B cell (primary cell): Measurements from ENCODE around the gene NCAPG. TPM values are rescaled to one million over a fixed set of nuclear protein-coding genes. Genes with fewer than 3 reads are reported as not detected.

Source experiments
- ATAC-seq: fragments of 200-7000 bp; cut with Tn5 transposase; one replicate; pipeline ENCODE4 v1.10.0; 2021; ENCODE audit warnings: low read depth, mild to moderate bottlenecking, moderate number of reproducible peaks, moderate library complexity
- CTCF ChIA-PET: fragments of 350-600 bp; sonication (Branson Sonifier 250); formaldehyde crosslinking; loops from one replicate; lab custom pipeline; 2021; ENCODE audit warnings: antibody characterized with exemption, inconsistent platforms; lab: Charles Lee
- POLR2A ChIA-PET: fragments of 350-600 bp; sonication (Branson Sonifier 250); formaldehyde crosslinking; loops from one replicate; lab custom pipeline; 2021; ENCODE audit warnings: antibody characterized with exemption; lab: Charles Lee
- DNase-seq: peaks from one replicate; pipeline ENCODE4 v3.0.0; 2013
- H2AFZ ChIP-seq: 2 replicates; pipeline ENCODE4 v1.6.1; 2012; ENCODE audit warnings: mild to moderate bottlenecking, low read depth, low read length; ENCODE audit not compliant: insufficient read depth, poor library complexity, severe bottlenecking
- H3K27ac ChIP-seq, 2 donors: 1 replicate in 1 of 2; 2 replicates in 1 of 2; pipeline ENCODE4 v1.5.1; 2012 to 2013; ENCODE audit warnings: low read length in 2 of 2, mild to moderate bottlenecking in 2 of 2, moderate library complexity in 1 of 2
- H3K27me3 ChIP-seq, 4 experiments: fragments of 200-600 bp in 1 of 4; sonication (generic) in 1 of 4; replicated peaks in 1 of 4; 1 replicate in 2 of 4; 2 replicates in 2 of 4; pipeline versions ENCODE4 v1.6.1 to v1.7.0; 2013 to 2016; ENCODE audit warnings: low read length in 3 of 4, mild to moderate bottlenecking in 2 of 4, mixed read lengths in 1 of 4, moderate library complexity in 1 of 4; ENCODE audit not compliant: insufficient read depth in 4 of 4, control insufficient read depth in 3 of 4; ENCODE audit errors: control extremely low read depth in 1 of 4
- H3K36me3 ChIP-seq, 2 experiments: replicated peaks in 1 of 2; 1 replicate in 1 of 2; 2 replicates in 1 of 2; pipeline versions ENCODE4 v1.6.1 to v1.7.1; 2013; ENCODE audit warnings: low read length in 1 of 2; ENCODE audit not compliant: insufficient read depth in 2 of 2, control insufficient read depth in 1 of 2; ENCODE audit errors: control extremely low read depth in 1 of 2, extremely low read depth in 1 of 2
- H3K4me1 ChIP-seq, 2 donors: fragments of 200-600 bp in 1 of 2; sonication (generic) in 1 of 2; 1 replicate in 1 of 2; 2 replicates in 1 of 2; pipeline versions ENCODE4 v1.5.1 to v1.6.1; 2013 to 2017; ENCODE audit warnings: low read length in 2 of 2; ENCODE audit not compliant: control insufficient read depth in 2 of 2, insufficient read depth in 2 of 2
- H3K4me2 ChIP-seq: replicated peaks from 2 replicates; pipeline ENCODE3; 2012; ENCODE audit warnings: mild to moderate bottlenecking, low read depth, low read length; ENCODE audit not compliant: poor library complexity, severe bottlenecking
- H3K4me3 ChIP-seq, 5 experiments: fragments of 200-600 bp in 1 of 5; sonication (generic) in 1 of 5; 1 replicate in 3 of 5; 2 replicates in 2 of 5; pipeline versions ENCODE4 v1.5.1 to v1.7.0; 2011 to 2016; ENCODE audit warnings: low read length in 4 of 5, mild to moderate bottlenecking in 4 of 5, low read depth in 2 of 5, control low read depth in 1 of 5, moderate library complexity in 1 of 5; ENCODE audit not compliant: insufficient read depth in 1 of 5; ENCODE audit errors: control extremely low read depth in 1 of 5, extremely low read depth in 1 of 5
- H3K79me2 ChIP-seq: fragments of 200-600 bp; sonication (generic); one replicate; pipeline ENCODE4 v1.6.0; 2016; ENCODE audit warnings: low read length; ENCODE audit not compliant: control insufficient read depth, insufficient read depth
- H3K9ac ChIP-seq: fragments of 200-600 bp; sonication (generic); 2 replicates; pipeline ENCODE4 v1.6.1; 2017; ENCODE audit warnings: mild to moderate bottlenecking, low read length, moderate library complexity
- H3K9me3 ChIP-seq, 3 donors: one replicate each; pipeline versions ENCODE4 v1.6.1 to v1.7.1; 2013; ENCODE audit warnings: low read length in 2 of 3; ENCODE audit not compliant: control insufficient read depth in 2 of 3, insufficient read depth in 1 of 3; ENCODE audit errors: control extremely low read depth in 1 of 3
- H4K20me1 ChIP-seq: 2 replicates; pipeline ENCODE4 v1.6.0; 2012; ENCODE audit warnings: mild to moderate bottlenecking, low read length; ENCODE audit not compliant: insufficient read depth, control insufficient read depth, poor library complexity, severe bottlenecking
- H3K27ac Mint-ChIP-seq: one replicate; pipeline ENCODE4 v1.8.0; 2021; ENCODE audit warnings: mixed read lengths
- H3K27me3 Mint-ChIP-seq: one replicate; pipeline ENCODE4 v1.8.0; 2021; ENCODE audit warnings: mixed read lengths
- H3K4me1 Mint-ChIP-seq: one replicate; pipeline ENCODE4 v1.8.0; 2021; ENCODE audit warnings: mixed read lengths
- H3K4me3 Mint-ChIP-seq: one replicate; pipeline ENCODE4 v1.8.0; 2021; ENCODE audit warnings: mixed read lengths
- H3K9me3 Mint-ChIP-seq: one replicate; pipeline ENCODE4 v1.8.0; 2022; ENCODE audit warnings: mixed read lengths; ENCODE audit not compliant: insufficient read depth
- EZH2 ChIP-seq: IDR thresholded peaks from 2 replicates; pipeline ENCODE4 v1.6.1; 2012; ENCODE audit warnings: borderline replicate concordance, low read depth, mild to moderate bottlenecking, moderate library complexity, low read length; ENCODE audit not compliant: insufficient read depth, poor library complexity, severe bottlenecking
- WGBS: methylation state at CpG from one replicate; pipeline ENCODE4 v1.1.5; 2013; ENCODE audit warnings: missing lambda C conversion rate; ENCODE audit not compliant: insufficient coverage; 5-methylcytosine and 5-hydroxymethylcytosine counted together
- intact Hi-C: fragments of 100-400 bp; cut with micrococcal nuclease; formaldehyde crosslinking; loops from one replicate; pipeline ENCODE4 v1.10.0; 2022
- polyA plus RNA-seq: library from polyadenylated mRNA; depleted of rRNA; stranded (reverse); fragments of >200 nt; gene quantifications from 2 replicates; pipeline ENCODE4 v1.2.3, GENCODE V29; 2012
- total RNA-seq, 2 donors: library from RNA; stranded (reverse); fragments of 120-200 nt in 1 of 2; gene quantifications; 1 replicate in 1 of 2; 2 replicates in 1 of 2; pipeline versions ENCODE4 v1.2.3 to v1.2.4, GENCODE V29; 2013 to 2022
- TF ChIP-seq, protein P1 (sequence below): fragments of 200-600 bp; IDR thresholded peaks from one replicate; pipeline ENCODE4 v1.8.0; 2022; ENCODE audit warnings: antibody characterized with exemption, mild to moderate bottlenecking

Gene NCAPG
- total and polyA plus RNA-seq, 2 donors (not counting 1 experiment from before 2014, with no cell fraction given), result 0.13 to 0.84 TPM

- CTCF ChIA-PET, result no interaction called here
- Mint-ChIP-seq H3K9me3 (peaks cover 3% of the 10 kb centered on the region), H3K27ac (no peak overlapping the region), H3K4me1 (no peaks in the 10 kb centered on the region), H3K27me3 (no peaks in the 10 kb centered on the region), H3K4me3 (no peak overlapping the region)
- no peak for DNase-seq
- WGBS, result no CpG with 5 or more reads among the region's 4 CpGs
- peaks cover 0 to 2% of the 10 kb centered on the region in 2 experiments for H3K36me3 ChIP-seq
- H3K4me2 ChIP-seq, result no peak overlapping the region
- TF ChIP-seq EZH2, result no peak
- TF ChIP-seq, protein P1, sequence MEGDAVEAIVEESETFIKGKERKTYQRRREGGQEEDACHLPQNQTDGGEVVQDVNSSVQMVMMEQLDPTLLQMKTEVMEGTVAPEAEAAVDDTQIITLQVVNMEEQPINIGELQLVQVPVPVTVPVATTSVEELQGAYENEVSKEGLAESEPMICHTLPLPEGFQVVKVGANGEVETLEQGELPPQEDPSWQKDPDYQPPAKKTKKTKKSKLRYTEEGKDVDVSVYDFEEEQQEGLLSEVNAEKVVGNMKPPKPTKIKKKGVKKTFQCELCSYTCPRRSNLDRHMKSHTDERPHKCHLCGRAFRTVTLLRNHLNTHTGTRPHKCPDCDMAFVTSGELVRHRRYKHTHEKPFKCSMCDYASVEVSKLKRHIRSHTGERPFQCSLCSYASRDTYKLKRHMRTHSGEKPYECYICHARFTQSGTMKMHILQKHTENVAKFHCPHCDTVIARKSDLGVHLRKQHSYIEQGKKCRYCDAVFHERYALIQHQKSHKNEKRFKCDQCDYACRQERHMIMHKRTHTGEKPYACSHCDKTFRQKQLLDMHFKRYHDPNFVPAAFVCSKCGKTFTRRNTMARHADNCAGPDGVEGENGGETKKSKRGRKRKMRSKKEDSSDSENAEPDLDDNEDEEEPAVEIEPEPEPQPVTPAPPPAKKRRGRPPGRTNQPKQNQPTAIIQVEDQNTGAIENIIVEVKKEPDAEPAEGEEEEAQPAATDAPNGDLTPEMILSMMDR, result no peak
- intact Hi-C loops, result no loop called here
- no peak for ATAC-seq
- H3K9me3 ChIP-seq, result no peaks in the 10 kb centered on the region
- no peak overlapping the region for H3K9ac ChIP-seq
- H3K79me2 ChIP-seq, result no peaks in the 10 kb centered on the region
- no peak overlapping the region for H3K27ac ChIP-seq
- H3K27me3 ChIP-seq, result no peaks in the 10 kb centered on the region
- POLR2A ChIA-PET, result no interaction called here
- no peak overlapping the region for H3K4me3 ChIP-seq
- H2AFZ ChIP-seq, result no peak overlapping the region
- H3K4me1 ChIP-seq, result no peaks in the 10 kb centered on the region
- no peaks in the 10 kb centered on the region for H4K20me1 ChIP-seq
Observed at GRCh38 chr4:17875402-17876070, 64.8 kb downstream of the NCAPG start.

DNA sequence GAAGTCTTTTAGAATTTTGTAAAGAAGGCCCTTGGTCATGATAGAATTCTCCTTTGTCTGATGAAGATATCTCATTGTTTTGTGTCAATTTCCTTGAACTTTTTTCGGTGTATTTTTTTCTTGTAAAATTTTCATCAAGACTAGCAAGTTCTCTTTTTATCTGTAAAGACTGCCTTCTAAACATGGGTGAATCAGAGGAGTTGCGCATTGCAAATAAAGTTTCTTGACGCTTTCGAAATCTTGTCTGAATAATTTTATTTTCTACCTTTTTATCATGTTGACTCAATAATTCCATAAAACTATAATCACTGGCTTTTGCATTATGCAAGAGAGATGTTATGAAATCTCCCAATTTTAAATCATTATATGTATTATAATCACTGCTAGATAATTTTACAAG lies 66.2 kb downstream of the NCAPG start:
- Histone ChIP-seq H3K79me2 (no peaks in the 10 kb centered on the region), H3K9ac (no peak overlapping the region), H4K20me1 (no peaks in the 10 kb centered on the region), H3K9me3 (no peaks in the 10 kb centered on the region), H2AFZ (no peak overlapping the region), H3K4me3 (no peak overlapping the region), H3K27me3 (no peaks in the 10 kb centered on the region), H3K4me1 (no peaks in the 10 kb centered on the region), H3K27ac (no peak overlapping the region), H3K4me2 (no peak overlapping the region), H3K36me3 (peaks cover 0 to 2% of the 10 kb centered on the region in 2 experiments)
- DNase-seq (no peak), ATAC-seq (no peak)
- H3K4me3 Mint-ChIP-seq, result no peak overlapping the region
- no peaks in the 10 kb centered on the region for H3K4me1 Mint-ChIP-seq
- TF ChIP-seq, protein P1, result no peak
- no peak for TF ChIP-seq EZH2
- H3K27me3 Mint-ChIP-seq, result no peaks in the 10 kb centered on the region
- H3K27ac Mint-ChIP-seq, result no peak overlapping the region
- H3K9me3 Mint-ChIP-seq, result peaks cover 3% of the 10 kb centered on the region
- ChIA-PET CTCF (no interaction called here), POLR2A (no interaction called here)
- intact Hi-C loops, result no loop called here
- WGBS, result no CpG with 5 or more reads among the region's 4 CpGs
